Lower leg skin (tissue), 4 donors: ENCODE measurements around the gene PON2. TPM values are rescaled to one million over a fixed set of nuclear protein-coding genes. Genes with fewer than 3 reads are reported as not detected.

Source experiments
- DNase-seq, 2 donors: peaks; one replicate each; pipeline ENCODE4 v3.0.0-alpha.2; 2019; ENCODE audit warnings: low spot score in 2 of 2
- H3K4me3 ChIP-seq: fragments of 200-600 bp; sonication (generic); 2 replicates; pipeline ENCODE4 v1.5.1; 2017; ENCODE audit warnings: mild to moderate bottlenecking, low read depth; ENCODE audit not compliant: poor library complexity, severe bottlenecking
- CTCF ChIP-seq, 3 donors: fragments of 450-650 bp; IDR thresholded peaks; one replicate each; pipeline ENCODE4 v1.5.1; 2016; ENCODE audit warnings: antibody characterized with exemption in 3 of 3, mild to moderate bottlenecking in 3 of 3, moderate library complexity in 2 of 3
- POLR2A ChIP-seq, 2 donors: fragments of 450-650 bp; IDR thresholded peaks; one replicate each; pipeline ENCODE4 v1.6.1; 2016 to 2017; ENCODE audit warnings: antibody characterized with exemption in 2 of 2, mild to moderate bottlenecking in 1 of 2, moderate library complexity in 1 of 2
- WGBS, 2 donors: methylation state at CpG; one replicate each; pipeline ENCODE4 v1.1.5; 2018; 5-methylcytosine and 5-hydroxymethylcytosine counted together
- intact Hi-C: fragments of 100-400 bp; cut with DNase I; formaldehyde crosslinking; loops from one replicate; pipeline ENCODE4 v1.15.0; 2023; ENCODE audit warnings: low total_unique reads
- total RNA-seq, 4 donors: library from RNA; depleted of rRNA; stranded (reverse); fragments of >200 nt; gene quantifications; one replicate each; pipeline ENCODE4 v1.1.0, GENCODE V29; 2016

The PON2 gene
- total RNA-seq, 4 donors from 2014 or later, result 77.7 to 101 (median 86.0) TPM

- intact Hi-C loops, result no loop called here
- TF ChIP-seq POLR2A (IDR thresholded peaks at IDR 0.05), result no peak
- no peak for TF ChIP-seq CTCF (IDR thresholded peaks at IDR 0.05)
- no peak for DNase-seq
- no peak overlapping the region for H3K4me3 ChIP-seq
Observed at GRCh38 chr7:95421847-95422444, 12.9 kb downstream of the PON2 start.

- H3K4me3 ChIP-seq, result no peak overlapping the region
- no peak for DNase-seq
- intact Hi-C loops, result no loop called here
- WGBS, 2 donors, result 81% methylated on average over 2 of the region's 2 CpGs
- TF ChIP-seq POLR2A (IDR thresholded peaks at IDR 0.05), result no peak
- TF ChIP-seq CTCF (IDR thresholded peaks at IDR 0.05), result no peak
Observed at GRCh38 chr7:95421000-95421846, 13.6 kb downstream of the PON2 start.

GRCh38 chr7:95412075-95412474 is 22.8 kb downstream of the PON2 start:
- H3K4me3 ChIP-seq, result no peak overlapping the region
- TF ChIP-seq POLR2A (IDR thresholded peaks at IDR 0.05) (no peak), CTCF (IDR thresholded peaks at IDR 0.05) (no peak)
- DNase-seq, result no peak
- 86 to 87% methylated on average over 4 of the region's 4 CpGs for WGBS, 2 donors
- intact Hi-C loops, result no loop called here

GRCh38 chr7:95411666-95412065 is 23.2 kb downstream of the PON2 start:
- DNase-seq, result no peak
- TF ChIP-seq CTCF (IDR thresholded peaks at IDR 0.05) (no peak), POLR2A (IDR thresholded peaks at IDR 0.05) (no peak)
- H3K4me3 ChIP-seq, result no peak overlapping the region
- 75 to 78% methylated on average over 4 of the region's 4 CpGs for WGBS, 2 donors
- intact Hi-C loops, result no loop called here

GRCh38 chr7:95411036-95411435 is 23.8 kb downstream of the PON2 start:
- no peak overlapping the region for H3K4me3 ChIP-seq
- 90 to 92% methylated on average over 3 of the region's 3 CpGs for WGBS, 2 donors
- DNase-seq, result no peak
- intact Hi-C loops, result no loop called here
- TF ChIP-seq POLR2A (IDR thresholded peaks at IDR 0.05) (no peak), CTCF (IDR thresholded peaks at IDR 0.05) (no peak)
